ENCODE results near the gene DHRSX. TPM values are rescaled to one million over a fixed set of nuclear protein-coding genes. Genes with fewer than 3 reads are reported as not detected.
"Not testable (repeated sequence)": the region's sequence is repeated elsewhere in the genome, so short reads cannot be mapped to it uniquely, and the experiment has no call there.

DHRSX gene
- total RNA-seq, 1 donor from 2014 or later = 19.0 TPM

DNA sequence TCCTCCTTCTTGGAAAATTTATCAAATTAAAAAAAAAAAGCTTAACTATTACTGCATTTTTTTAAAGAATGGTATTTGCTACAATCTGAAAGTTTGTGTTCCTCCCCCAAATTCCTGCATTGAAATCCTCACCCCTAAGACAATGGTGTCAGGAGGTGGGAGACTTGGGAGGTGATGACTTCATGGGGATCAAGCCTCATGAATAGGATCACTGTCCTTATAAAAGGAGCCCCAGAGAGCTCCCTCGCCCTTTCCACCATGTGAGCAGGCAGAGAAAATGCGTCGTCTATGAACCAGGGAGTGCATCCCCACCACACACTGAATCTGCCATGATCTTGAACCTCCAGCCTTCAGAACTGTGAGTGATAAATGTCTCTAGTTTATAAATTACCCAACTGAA lies 38.0 kb downstream of the DHRSX start:
- TF ChIP-seq, protein P1, sequence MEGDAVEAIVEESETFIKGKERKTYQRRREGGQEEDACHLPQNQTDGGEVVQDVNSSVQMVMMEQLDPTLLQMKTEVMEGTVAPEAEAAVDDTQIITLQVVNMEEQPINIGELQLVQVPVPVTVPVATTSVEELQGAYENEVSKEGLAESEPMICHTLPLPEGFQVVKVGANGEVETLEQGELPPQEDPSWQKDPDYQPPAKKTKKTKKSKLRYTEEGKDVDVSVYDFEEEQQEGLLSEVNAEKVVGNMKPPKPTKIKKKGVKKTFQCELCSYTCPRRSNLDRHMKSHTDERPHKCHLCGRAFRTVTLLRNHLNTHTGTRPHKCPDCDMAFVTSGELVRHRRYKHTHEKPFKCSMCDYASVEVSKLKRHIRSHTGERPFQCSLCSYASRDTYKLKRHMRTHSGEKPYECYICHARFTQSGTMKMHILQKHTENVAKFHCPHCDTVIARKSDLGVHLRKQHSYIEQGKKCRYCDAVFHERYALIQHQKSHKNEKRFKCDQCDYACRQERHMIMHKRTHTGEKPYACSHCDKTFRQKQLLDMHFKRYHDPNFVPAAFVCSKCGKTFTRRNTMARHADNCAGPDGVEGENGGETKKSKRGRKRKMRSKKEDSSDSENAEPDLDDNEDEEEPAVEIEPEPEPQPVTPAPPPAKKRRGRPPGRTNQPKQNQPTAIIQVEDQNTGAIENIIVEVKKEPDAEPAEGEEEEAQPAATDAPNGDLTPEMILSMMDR (IDR thresholded peaks at IDR 0.05; ENCODE audit: insufficient read depth, low read length, severe bottlenecking) = no peak
- H3K36me3 ChIP-seq (ENCODE audit: control insufficient read depth, insufficient read depth, low read length) = peaks cover 1% of the 10 kb centered on the region
- no peak for FAIRE-seq
- no peaks in the 10 kb centered on the region for H3K27me3 ChIP-seq (ENCODE audit: control insufficient read depth, insufficient read depth, low read length)
- no peak overlapping the region for H3K4me3 ChIP-seq (ENCODE audit: low read depth, low read length)
- DNase-seq (ENCODE audit: low read depth) = no peak

DNA sequence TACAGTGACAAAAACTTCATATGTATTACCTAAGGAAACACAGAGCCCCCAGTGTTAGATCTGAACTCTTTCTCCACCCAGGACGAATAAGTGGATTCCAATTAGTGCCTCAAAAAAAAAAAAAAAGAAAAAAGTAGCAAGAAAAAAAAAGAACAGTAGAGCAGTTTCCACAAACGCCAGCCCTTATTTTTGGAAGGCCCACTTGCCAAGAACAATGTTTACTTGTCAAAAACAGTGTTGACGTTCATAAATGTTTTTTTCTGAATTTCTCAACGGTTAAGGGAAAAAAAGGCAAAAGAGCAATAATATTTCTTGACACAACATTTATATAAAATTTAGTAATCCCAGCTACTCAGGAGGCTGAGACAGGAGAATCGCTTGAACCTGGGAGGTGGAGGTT lies 38.7 kb downstream of the DHRSX start:
- H3K36me3 ChIP-seq (ENCODE audit: control insufficient read depth, insufficient read depth, low read length) = peaks cover 1% of the 10 kb centered on the region
- TF ChIP-seq, protein P1 (IDR thresholded peaks at IDR 0.05; ENCODE audit: insufficient read depth, low read length, severe bottlenecking) = no peak
- FAIRE-seq = no peak

DNA sequence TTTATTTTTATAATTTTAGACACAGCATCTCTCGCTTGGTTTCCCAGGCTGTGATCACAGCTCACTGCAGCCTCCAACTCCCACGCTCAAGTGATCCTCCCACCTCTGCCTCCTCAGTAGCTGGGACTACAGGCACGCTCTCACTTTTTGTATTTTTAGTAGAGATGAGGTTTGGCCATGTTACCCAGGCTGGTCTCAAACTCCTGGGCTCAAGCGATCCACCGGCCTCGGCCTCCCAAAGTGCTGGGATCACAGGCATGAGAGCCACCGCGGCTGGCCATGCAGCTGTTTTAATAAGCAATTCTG lies 39.1 kb downstream of the DHRSX start:
- Histone ChIP-seq H3K36me3 (ENCODE audit: control insufficient read depth, insufficient read depth, low read length) (peaks cover 1% of the 10 kb centered on the region), H3K4me3 (ENCODE audit: low read depth, low read length) (no peak overlapping the region), H3K27me3 (ENCODE audit: control insufficient read depth, insufficient read depth, low read length) (no peaks in the 10 kb centered on the region)
- TF ChIP-seq, protein P1 (IDR thresholded peaks at IDR 0.05; ENCODE audit: insufficient read depth, low read length, severe bottlenecking) = no peak
- FAIRE-seq (no peak), DNase-seq (ENCODE audit: low read depth) (no peak)

More for the DNA sequence above, 38.7 kb downstream of the DHRSX start:
- no peak for DNase-seq (ENCODE audit: low read depth)
- Histone ChIP-seq H3K27me3 (ENCODE audit: control insufficient read depth, insufficient read depth, low read length) (no peaks in the 10 kb centered on the region), H3K4me3 (ENCODE audit: low read depth, low read length) (no peak overlapping the region)

GRCh38 chrX:2460821-2461710 lies 39.7 kb downstream of the DHRSX start:
- not testable (repeated sequence) for FAIRE-seq; H3K27me3 ChIP-seq (ENCODE audit: control insufficient read depth, insufficient read depth, low read length); H3K36me3 ChIP-seq (ENCODE audit: control insufficient read depth, insufficient read depth, low read length)

DNA sequence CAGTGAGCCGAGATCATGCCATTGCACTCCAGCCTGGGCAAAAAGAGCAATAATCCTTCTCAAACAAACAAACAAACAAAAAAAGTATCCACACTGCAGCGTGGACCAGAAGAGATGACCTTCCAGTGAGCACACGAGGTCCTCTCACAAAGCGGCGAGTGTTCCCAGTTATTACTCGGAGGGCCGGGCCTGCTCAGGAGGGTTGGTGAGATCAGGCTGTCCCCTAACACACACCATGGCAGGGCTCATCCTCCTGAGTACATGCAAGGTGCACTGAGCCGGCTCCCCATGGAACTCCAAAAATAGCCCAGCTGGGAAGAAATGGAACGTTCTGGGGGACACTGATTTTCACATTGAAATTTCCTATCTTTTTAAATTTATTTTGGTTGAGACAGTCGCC lies 40.7 kb downstream of the DHRSX start:
- not testable (repeated sequence) for H3K36me3 ChIP-seq (ENCODE audit: control insufficient read depth, insufficient read depth, low read length); FAIRE-seq; DNase-seq (ENCODE audit: low read depth); H3K27me3 ChIP-seq (ENCODE audit: control insufficient read depth, insufficient read depth, low read length); H3K4me3 ChIP-seq (ENCODE audit: low read depth, low read length)

More at GRCh38 chrX:2460821-2461710, 39.7 kb downstream of the DHRSX start:
- not testable (repeated sequence) for H3K4me3 ChIP-seq (ENCODE audit: low read depth, low read length); DNase-seq (ENCODE audit: low read depth)

DNA sequence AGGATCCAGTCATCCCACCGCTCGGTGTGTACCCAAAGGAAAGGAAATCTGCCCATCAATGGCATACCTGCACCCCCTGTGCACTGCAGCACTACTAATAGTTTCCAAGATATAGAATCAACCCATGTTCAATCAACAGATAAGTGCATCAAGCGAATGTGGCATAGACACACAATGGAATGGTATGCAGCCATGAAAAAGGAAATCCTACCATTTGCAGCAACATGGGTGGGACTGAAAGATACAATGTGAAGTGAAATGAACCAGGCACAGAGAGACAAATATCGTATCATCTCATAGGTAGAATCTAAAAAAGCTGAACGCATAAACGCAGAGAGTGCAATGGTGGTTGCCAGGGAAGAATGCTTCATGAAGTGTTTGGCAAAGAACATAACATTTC lies 42.5 kb downstream of the DHRSX start:
- TF ChIP-seq, protein P1 (IDR thresholded peaks at IDR 0.05; ENCODE audit: insufficient read depth, low read length, severe bottlenecking) = no peak
- Histone ChIP-seq H3K4me3 (ENCODE audit: low read depth, low read length) (no peak overlapping the region), H3K36me3 (ENCODE audit: control insufficient read depth, insufficient read depth, low read length) (peaks cover 1% of the 10 kb centered on the region), H3K27me3 (ENCODE audit: control insufficient read depth, insufficient read depth, low read length) (no peaks in the 10 kb centered on the region)
- no peak for FAIRE-seq
- no peak for DNase-seq (ENCODE audit: low read depth)
